Epithelial cell of esophagus (primary cell): ENCODE results near the gene ADISSP.
"Not testable (repeated sequence)": the region's sequence is repeated elsewhere in the genome, so short reads cannot be mapped to it uniquely, and the experiment has no call there.

Source experiments
- DNase-seq: peaks from one replicate; pipeline ENCODE4 v3.0.0; 2010; ENCODE audit warnings: low read depth
- H3K4me3 ChIP-seq: 2 replicates; pipeline ENCODE4 v1.5.1; 2011; ENCODE audit warnings: mild to moderate bottlenecking, low read length, control low read depth
- TF ChIP-seq, protein P1 (sequence below): IDR thresholded peaks from 2 replicates; pipeline ENCODE4 v1.5.1; 2011; ENCODE audit warnings: low read depth, mild to moderate bottlenecking, low read length, control low read depth, inconsistent platforms; ENCODE audit not compliant: insufficient read depth; ENCODE audit errors: missing control alignments

ADISSP gene

DNA sequence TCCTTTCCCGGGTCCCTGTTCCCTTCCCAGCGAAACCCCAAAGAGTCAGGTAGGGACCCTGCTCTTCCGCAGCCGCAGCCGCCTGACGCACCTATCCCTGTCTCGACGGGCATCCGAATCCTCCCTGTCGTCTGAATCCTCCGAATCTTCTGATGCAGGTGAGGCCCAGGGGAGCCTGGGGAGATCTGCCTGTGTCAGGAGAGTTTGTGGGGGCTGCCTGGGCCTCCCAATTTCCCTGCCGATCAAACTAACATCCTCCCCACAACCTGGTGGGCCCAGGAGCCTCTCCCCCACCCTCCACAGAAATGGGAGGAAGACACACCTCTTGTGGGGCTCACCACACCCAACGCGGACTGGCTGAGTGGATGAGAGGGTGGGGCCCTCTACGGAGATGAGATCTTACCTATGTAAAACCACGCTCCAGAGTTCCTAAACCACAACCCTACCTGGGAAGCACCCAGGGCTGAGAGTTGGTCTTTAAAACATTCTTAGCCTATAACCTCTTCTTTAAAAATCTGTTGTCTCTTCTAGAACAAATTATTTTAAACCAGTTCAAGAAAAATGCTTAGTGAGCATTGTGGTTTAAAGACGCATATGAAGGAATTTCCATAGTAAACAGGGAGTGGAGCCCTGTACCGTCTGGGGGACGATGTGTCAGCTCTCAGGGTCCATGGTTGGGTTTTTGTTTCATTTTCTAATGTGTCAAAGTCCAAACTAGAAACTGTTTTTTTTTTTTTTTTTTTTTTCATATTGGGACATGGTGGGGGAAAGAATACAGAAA lies 30.2 kb upstream of the ADISSP start:
- DNase-seq: peak; percentile 61
- TF ChIP-seq, protein P1, sequence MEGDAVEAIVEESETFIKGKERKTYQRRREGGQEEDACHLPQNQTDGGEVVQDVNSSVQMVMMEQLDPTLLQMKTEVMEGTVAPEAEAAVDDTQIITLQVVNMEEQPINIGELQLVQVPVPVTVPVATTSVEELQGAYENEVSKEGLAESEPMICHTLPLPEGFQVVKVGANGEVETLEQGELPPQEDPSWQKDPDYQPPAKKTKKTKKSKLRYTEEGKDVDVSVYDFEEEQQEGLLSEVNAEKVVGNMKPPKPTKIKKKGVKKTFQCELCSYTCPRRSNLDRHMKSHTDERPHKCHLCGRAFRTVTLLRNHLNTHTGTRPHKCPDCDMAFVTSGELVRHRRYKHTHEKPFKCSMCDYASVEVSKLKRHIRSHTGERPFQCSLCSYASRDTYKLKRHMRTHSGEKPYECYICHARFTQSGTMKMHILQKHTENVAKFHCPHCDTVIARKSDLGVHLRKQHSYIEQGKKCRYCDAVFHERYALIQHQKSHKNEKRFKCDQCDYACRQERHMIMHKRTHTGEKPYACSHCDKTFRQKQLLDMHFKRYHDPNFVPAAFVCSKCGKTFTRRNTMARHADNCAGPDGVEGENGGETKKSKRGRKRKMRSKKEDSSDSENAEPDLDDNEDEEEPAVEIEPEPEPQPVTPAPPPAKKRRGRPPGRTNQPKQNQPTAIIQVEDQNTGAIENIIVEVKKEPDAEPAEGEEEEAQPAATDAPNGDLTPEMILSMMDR: no peak
- H3K4me3 ChIP-seq: peak overlapping the region; percentile 66

DNA sequence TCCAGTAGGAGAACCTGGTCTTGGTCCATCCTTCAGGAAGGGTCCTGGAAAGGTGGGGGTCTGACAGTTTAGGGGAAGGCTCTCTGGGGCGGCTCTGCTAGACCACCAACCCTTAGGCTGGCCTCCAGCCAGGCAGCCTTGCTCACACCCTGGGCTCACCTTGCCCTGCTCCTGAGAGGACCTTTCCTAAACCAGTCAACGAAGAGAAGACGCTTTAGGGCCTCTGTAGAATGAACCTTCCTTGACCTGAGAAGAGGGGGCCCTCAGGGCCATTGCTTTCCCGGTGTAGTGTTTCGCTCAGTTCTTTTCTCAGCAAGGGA lies 29.6 kb upstream of the ADISSP start:
- TF ChIP-seq, protein P1: no peak

DNA sequence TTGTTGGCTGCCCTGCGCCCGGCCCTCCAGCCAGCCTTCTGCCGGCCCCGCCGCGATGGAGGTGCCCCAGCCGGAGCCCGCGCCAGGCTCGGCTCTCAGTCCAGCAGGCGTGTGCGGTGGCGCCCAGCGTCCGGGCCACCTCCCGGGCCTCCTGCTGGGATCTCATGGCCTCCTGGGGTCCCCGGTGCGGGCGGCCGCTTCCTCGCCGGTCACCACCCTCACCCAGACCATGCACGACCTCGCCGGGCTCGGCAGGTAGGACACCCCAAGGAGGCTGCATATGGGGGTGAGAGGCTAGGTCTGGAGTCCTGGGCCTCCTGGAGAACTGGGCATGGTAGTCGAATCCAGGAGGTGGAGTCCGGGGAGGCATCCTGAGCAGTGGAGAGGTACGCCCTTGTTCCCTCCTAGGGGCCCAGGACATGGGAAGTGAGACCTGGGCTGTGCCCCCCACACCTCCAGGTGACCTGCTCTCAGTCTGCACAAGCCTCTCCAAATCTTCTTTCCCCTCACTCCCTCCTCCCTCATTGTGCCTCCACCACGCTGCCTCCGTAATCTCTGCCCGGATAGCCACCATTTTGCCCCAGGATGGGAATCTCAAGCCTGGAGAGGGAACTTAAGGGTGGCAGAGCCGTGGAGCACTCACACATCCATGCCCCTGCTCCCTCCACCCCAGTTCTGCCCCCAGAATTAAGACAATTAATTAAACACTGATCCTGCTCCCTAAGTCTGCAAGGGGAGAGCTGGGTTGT lies 29.1 kb upstream of the ADISSP start:
- no peak for DNase-seq
- TF ChIP-seq, protein P1: no peak
- H3K4me3 ChIP-seq: peak overlapping the region; percentile 66

More for the DNA sequence above, 29.6 kb upstream of the ADISSP start:
- H3K4me3 ChIP-seq: peak overlapping the region; percentile 66
- DNase-seq: no peak

DNA sequence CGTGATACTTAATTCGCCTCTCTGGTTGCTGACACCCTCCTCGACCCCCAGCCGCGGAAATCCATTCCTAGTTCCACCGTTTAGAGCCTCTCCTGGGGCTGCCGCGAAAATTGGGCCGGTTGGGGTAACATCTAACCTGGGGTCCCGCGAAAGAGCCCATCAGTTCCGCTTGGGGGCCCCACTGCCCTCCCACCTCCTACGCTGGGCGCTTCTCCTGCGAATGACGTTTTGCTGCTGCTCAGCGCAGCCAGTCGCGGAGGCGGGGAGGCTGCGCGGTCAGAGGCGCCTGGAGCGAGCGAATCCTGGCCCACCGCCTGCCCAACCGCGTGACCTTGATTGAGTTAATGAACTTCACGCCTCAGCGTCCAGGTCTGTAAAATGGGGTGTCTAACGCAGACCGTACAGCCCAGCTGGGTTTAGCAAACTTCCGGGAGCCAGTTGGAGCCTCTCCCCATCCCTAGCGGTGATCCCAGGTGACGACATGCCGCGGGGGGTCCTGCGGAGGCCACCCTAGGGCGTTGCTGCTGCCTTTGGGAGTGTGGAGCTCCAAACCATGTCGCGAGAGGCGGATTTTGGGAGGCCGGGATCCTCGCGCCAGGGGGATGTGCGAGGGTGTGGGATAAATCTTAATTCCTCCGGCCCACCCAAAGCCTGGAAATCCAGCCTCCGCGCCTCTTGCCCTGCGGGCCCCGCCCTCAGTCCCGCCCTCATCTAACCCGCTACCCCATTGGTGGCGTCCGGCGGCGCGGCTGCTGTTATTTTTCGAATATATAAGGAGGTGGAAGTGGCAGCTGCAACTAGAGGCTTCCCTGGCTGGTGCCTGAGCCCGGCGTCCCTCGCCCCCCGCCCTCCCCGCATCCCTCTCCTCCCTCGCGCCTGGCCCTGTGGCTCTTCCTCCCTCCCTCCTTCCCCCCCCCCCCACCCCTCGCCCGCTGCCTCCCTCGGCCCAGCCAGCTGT lies 28.2 kb upstream of the ADISSP start, which contains the start of gene CDC25B:
TSS of gene CDC25B (plus strand) at position 800 of the 958 bp plus-strand sequence. CDS start 222 bp downstream, outside the sequence.
- DNase-seq: peak; percentile 88
- TF ChIP-seq, protein P1: peak; percentile 34
- H3K4me3 ChIP-seq: peak within 1 kb of the TSS; percentile 66

DNA sequence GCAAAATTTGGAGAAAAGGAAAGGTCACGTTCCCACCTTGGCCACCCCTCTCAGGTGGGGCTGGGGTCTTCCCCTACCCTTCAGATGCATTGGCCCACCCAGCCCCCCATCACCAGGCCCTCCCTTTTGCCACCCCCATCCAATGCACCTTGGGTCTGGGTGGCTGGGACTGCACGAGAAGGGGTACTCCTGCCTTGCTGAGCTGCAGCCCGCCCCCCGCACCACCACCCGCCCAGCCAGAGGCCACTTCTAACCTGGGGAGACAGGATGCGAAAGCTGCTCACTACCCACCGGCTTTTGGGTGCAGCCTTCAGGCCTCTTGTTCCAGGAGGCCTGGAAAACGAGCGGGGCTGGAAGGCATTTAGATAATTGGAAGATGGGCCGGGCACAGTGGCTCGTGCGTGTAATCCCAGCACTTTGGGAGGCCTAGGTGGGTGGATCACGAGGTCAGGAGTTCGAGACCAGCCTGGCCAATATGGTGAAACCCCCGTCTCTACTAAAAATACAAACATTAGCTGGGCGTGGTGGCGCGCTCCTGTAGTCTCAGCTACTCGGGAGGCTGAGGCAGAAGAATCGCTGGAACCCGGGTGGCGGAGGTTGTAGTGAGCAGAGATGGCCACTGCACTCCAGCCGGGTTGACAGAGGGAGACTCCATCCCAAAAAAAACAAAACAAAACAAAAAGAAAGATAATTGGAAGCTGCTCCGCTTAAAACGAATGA lies 27.3 kb upstream of the ADISSP start:
- H3K4me3 ChIP-seq: no peak overlapping the region
- TF ChIP-seq, protein P1: no peak
- no peak for DNase-seq

DNA sequence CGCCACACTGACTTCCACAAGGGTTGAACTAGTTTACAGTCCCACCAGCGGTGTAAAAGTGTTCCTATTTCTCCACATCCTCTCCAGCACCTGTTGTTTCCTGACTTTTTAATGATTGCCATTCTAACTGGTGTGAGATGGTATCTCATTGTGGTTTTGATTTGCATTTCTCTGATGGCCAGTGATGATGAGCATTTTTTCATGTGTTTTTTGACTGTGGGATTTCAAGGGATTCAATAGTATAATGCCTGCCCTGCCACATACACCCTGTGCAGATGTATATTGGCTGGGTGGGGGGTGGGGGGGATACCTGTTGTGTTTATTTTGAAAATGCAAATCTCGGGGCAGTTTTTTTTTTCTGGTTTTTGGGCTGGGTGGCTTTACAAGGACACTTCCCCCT lies 26.6 kb upstream of the ADISSP start:
- not testable (repeated sequence) for DNase-seq, H3K4me3 ChIP-seq

DNA sequence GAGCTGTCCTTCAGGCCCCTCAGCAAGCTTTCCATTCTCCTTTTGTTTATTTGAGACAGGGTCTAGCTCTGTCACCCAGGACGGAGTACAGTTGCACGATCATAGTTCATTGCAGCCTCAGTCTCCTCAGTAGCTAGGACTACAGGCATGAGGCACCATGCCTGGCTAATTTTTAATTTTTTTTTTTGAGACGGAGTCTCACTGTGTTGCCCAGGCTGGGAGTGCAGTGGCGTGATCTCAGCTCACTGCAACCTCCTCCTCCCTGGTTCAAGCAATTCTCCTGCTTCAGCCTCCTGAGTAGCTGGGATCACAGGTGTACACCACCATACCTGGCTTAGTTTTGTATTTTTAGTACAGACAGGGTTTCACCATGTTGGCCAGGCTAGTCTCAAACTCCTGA lies 21.6 kb upstream of the ADISSP start:
- H3K4me3 ChIP-seq: not testable (repeated sequence)

More for the DNA sequence above, 21.6 kb upstream of the ADISSP start:
- not testable (repeated sequence) for DNase-seq
